Activated effector memory CD4-positive, alpha-beta T cell treated with Interleukin-2 at 50 U/mL for 16 hours (primary cell): ENCODE measurements around the gene UGP2.

Source experiments
- DNase-seq: peaks from one replicate; pipeline ENCODE4 v3.0.0-alpha.2; 2020

Gene UGP2

DNA sequence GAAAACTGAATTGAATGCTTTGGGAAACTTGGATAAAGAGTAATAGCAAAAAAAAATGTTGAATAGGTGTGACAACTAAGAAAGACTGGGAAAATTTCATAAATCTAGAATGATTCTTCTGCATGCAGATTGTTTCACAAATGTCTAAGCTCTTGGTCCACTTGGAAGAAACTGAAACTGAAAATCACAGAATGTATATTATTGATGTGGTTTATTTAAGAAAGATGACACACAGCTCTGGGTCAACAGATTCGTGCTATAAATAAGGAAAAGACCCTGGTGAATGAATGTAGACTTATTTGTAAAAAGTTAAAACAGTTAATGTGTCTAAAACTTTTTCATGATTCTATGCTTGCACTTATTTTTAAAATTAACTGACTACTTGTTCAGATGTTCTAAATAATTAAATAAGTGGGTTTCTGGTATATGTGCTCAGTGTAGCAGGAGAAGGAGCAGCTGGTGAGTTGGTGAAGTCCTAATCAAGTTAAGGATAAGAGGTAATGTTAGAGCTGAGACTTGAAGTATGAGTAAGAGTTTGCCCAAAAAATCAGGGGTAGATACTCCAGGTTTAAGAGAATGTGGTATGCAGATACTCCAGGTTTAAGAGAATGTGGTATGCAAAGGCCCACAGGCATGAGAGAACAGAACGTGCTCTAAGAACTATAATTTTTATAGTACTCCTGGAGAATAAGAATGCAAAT is 24.5 kb downstream of the UGP2 start:
- no peak for DNase-seq

DNA sequence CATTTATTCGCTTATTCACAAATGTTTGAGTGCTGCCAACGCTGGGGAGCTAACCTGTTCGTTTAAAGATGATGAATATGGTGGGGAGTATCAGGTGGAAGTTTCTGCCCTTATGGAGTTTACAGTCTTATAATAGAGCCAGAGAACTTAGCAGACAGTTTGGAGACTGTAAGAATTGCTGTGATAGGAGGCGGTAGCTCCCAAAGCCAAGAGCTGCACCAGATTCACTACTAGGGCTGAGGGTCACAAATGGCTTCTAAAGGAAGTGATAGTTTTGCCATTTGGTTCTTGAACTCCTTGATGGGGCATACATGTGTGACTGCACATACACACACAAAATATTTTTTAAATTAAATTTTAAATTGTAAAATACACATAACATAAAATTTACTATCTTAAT is 29.0 kb downstream of the UGP2 start:
- DNase-seq, result no peak

GRCh38 chr2:63871864-63872263 is 30.2 kb downstream of the UGP2 start:
- DNase-seq, result no peak

GRCh38 chr2:63872571-63873328 is 31.1 kb downstream of the UGP2 start:
- DNase-seq, result no peak

DNA sequence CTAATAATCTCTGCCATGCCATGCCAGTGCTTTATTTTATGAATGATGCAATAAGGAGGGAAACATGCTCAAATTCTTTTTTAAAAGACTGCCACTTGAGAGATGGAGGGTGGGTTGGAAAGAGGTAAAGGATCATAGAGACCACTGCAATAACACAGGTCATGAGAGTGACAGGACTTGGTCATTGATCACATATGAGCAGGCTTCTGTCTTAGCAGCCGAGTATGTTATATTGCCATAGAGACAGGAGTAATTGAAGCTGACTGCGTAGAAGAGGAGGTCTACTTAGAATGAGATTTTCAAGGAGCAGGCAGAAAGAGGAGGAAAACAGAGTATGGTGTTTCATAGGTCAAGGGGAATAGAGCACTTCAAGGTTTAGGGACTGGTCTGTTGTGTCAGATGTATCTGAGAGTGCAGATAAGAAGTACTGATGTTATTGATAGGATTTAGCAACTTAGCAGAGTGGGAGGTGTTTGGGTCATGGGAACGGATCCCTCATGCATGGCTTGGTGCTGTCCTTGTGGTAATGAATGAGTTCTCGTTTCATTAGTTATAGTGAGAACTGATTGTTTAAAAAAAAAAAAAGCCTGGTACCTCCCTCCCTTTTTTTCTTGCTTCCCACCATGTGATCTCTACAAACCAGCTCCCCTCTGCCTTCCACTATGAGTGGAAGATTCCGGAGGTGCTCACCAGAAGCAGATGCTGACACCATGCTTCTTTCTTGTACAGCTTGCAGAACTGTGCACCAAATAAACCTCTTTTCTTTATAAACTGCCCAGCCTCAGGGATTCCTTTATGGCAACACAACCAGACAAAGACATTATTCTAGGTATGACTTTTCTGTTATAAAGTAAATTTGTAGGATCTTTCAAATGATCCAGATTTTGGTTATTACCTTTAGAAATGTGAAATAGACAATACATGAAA is 32.8 kb downstream of the UGP2 start:
- no peak for DNase-seq

DNA sequence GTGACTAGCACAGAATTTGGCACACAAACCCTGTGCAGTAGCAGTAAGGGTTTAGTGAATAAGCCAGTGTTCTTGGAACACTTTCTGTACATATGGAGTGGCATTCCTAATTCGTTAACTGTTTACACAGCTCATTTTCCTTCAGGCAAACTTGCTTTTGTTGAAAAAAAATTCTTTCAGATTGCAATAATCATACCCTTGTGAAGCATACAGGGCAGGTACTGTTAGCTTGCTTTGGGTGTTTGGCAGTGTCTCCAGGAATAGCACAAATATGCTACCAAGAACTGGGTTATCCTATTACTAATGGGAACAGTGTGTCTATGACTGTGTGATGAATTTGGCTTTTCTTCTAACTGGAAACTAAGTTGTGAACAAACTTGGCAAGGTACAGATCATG is 33.4 kb downstream of the UGP2 start:
- no peak for DNase-seq

GRCh38 chr2:63875559-63876245 is 34.0 kb downstream of the UGP2 start:
- DNase-seq, result no peak

- no peak for DNase-seq
Observed at GRCh38 chr2:63876311-63876710, 34.6 kb downstream of the UGP2 start.

GRCh38 chr2:63878486-63878885 is 36.8 kb downstream of the UGP2 start:
- DNase-seq, result no peak

- DNase-seq, result no peak
Observed at GRCh38 chr2:63879876-63880433, 38.3 kb downstream of the UGP2 start.

- DNase-seq, result no peak
Observed at GRCh38 chr2:63880625-63881024, 38.9 kb downstream of the UGP2 start.

DNA sequence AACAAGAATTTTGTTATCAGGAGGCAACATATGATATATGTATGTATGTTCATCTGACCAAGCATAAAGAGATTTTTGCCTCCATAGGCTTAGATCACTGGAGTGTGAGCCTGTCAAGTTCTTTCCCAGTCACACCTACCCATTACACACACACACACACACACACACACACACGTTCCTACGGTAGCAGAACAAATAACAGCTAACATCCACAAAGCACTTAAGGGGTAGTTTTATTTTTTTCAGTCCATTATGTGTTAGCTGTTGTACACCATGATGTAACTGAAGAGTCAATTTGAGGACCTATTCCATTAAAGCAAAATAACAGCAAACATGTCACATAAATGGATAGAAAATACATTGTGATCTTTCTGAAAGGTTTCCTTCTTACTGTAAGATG is 39.5 kb downstream of the UGP2 start:
- DNase-seq, result no peak

- DNase-seq, result no peak
Observed at GRCh38 chr2:63882395-63883105, 40.9 kb downstream of the UGP2 start.

GRCh38 chr2:63886445-63886844 is 44.7 kb downstream of the UGP2 start:
- DNase-seq, result no peak

DNA sequence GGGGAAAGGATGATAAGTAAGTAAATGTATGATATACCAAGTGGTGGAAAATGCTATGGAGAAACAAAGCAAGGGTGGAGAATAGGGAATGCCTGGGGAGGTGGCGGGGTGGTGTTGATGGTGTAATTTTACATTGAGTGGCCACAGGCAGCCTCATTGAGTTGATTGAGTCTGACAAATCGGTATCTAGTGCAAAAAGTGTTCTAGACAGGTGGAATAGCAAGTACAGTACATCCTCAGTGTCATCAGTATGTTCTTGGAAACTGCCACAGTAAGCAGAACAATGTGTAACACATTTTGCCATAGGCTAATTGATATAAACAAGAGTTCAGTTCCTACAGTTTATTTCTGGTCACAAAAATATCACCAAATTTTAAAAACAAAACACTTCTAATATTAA is 46.4 kb downstream of the UGP2 start:
- DNase-seq, result no peak

DNA sequence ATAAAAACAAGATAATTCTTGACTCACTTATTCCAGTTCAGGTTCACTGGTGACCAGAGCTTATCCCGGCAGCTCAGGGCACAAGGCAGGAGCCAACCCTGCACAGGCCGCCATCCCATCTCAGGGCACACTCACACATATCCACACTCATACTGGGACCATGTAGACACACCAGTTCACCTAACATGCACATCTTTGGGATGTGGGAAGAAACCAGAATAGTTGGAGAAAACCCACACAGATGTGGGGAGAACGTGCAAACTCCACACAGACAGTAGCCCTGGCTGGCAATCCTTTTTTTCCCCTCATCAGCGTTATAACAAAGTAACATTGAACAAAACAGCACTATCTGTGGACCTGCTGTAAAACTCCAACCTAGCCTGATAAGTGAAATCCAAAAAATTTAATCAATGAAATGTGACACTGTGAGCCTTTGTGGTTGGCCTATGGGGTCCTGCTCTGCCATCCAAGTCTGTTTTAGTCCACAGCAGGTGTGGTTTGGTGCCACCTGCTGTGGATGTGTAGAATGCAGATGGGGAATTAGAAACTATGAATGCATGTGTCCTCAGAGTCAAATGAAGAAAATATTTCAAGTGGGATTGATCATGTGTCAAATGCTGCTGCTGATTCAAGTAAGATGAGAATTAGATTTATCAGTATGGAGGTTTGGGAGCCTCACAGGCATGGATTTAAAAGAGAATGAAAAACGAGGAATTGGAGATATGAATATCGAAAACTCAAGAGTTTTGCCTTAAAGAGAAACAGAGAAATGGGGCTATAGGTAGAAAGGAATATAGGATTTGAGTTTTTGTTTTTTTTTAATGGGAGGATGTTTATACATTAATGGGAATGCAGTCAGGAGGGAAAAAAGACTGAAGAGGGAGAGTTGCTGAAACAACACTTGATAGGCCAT is 47.0 kb downstream of the UGP2 start:
- DNase-seq, result no peak

DNA sequence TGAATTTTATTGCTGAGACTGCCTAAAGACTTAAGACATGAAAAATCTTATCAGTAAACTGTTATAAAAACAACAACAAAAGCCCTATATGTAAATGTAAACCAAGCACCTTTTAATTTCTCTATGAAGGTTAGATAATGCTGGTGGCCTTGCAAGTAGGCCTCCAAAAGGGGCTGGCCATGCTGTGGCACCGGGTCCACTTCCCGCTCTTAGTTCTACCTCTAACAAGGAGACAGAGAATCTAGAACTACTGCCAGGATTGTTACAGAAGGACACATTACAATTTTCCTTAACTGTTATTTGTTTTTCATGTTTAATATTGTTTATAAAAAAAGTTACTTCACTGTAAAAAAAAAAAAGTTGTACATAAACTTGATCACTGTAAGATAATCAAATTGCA is 49.0 kb downstream of the UGP2 start:
- DNase-seq, result no peak

GRCh38 chr2:63891488-63892030 is 49.9 kb downstream of the UGP2 start:
- DNase-seq, result no peak

GRCh38 chr2:63893163-63893562 is 51.5 kb downstream of the UGP2 start:
- DNase-seq, result no peak

DNA sequence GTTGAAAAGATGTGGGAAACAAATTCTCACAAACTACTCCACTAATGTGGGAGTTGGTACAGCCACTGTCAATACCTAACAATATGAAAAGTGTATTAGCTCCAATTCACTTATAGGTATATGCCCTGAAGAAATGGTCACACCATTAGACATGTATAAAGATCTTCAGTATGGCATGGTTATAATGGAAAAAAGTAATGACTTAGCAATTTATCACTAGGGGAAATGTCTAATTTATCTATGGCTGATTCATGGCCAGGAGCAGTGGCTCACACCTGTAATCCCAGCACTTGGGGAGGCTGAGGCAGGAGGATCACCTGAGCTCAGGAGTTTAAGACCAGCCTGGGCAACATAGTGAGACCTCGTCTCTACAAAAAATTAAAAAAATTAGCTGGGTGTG is 52.5 kb downstream of the UGP2 start:
- DNase-seq, result no peak

GRCh38 chr2:63898839-63899238 is 57.1 kb downstream of the UGP2 start:
- no peak for DNase-seq
